Gastrocnemius medialis (tissue), 4 donors: ENCODE data around the gene PHC2. TPM values are rescaled to one million over a fixed set of nuclear protein-coding genes. Genes with fewer than 3 reads are reported as not detected.

Source experiments
- ATAC-seq, 2 donors: fragments of 150-250 bp; one replicate each; pipeline ENCODE4 v1.9.1; 2016
- DNase-seq, 2 donors: peaks; one replicate each; pipeline ENCODE4 v3.0.0-alpha.2; 2019
- H3K27ac ChIP-seq, 4 donors: fragments of 200-600 bp; sonication (generic); 1 replicate in 1 of 4; 2 replicates in 3 of 4; pipeline ENCODE4 v1.5.1; 2016 to 2018; ENCODE audit warnings: mild to moderate bottlenecking in 2 of 4, moderate library complexity in 1 of 4
- H3K27me3 ChIP-seq, 3 donors: fragments of 200-600 bp; sonication (generic) in 2 of 3; 1 replicate in 1 of 3; 2 replicates in 2 of 3; pipeline versions ENCODE4 v1.5.1 to v1.6.0; 2016 to 2019; ENCODE audit warnings: mild to moderate bottlenecking in 1 of 3, moderate library complexity in 1 of 3
- H3K36me3 ChIP-seq, 2 donors: fragments of 200-600 bp; sonication (generic) in 1 of 2; one replicate each; pipeline ENCODE4 v1.5.1; 2017 to 2018
- H3K4me1 ChIP-seq, 2 donors: fragments of 200-600 bp; sonication (generic) in 1 of 2; one replicate each; pipeline ENCODE4 v1.5.1; 2016 to 2017; ENCODE audit warnings: mild to moderate bottlenecking in 2 of 2
- H3K4me3 ChIP-seq, 4 donors: fragments of 200-600 bp; sonication (generic) in 3 of 4; 1 replicate in 1 of 4; 2 replicates in 3 of 4; pipeline ENCODE4 v1.5.1; 2016 to 2019; ENCODE audit warnings: mild to moderate bottlenecking in 2 of 4
- H3K9me3 ChIP-seq, 3 donors: fragments of 200-600 bp; sonication (generic) in 2 of 3; 1 replicate in 1 of 3; 2 replicates in 2 of 3; pipeline ENCODE4 v1.5.1; 2016 to 2019
- CTCF ChIP-seq, 5 experiments: fragments of 450-650 bp in 3 of 5; fragments of 200-600 bp in 2 of 5; sonication (generic) in 2 of 5; IDR thresholded peaks in 4 of 5; conservative IDR thresholded peaks in 1 of 5; 1 replicate in 4 of 5; 2 replicates in 1 of 5; pipeline ENCODE4 v1.5.1; 2016 to 2019; ENCODE audit warnings: antibody characterized with exemption in 5 of 5, mild to moderate bottlenecking in 3 of 5, moderate library complexity in 3 of 5
- POLR2A ChIP-seq, 2 donors: fragments of 450-650 bp; IDR thresholded peaks; one replicate each; pipeline ENCODE4 v1.6.1; 2017; ENCODE audit warnings: antibody characterized with exemption in 2 of 2, mild to moderate bottlenecking in 2 of 2, moderate library complexity in 2 of 2
- in situ Hi-C, 4 donors: fragments of 200-750 bp; cut with MboI; loops; one replicate each; pipeline versions ENCODE4 v1.15.0 to v1.8.0; 2017; ENCODE audit warnings: low sequenced_read_pairs in 4 of 4
- intact Hi-C: fragments of 100-400 bp; cut with DNase I; formaldehyde crosslinking; loops from one replicate; pipeline ENCODE4 v1.15.1; 2023; ENCODE audit warnings: low total_unique reads
- total RNA-seq, 4 donors: library from RNA; depleted of rRNA; stranded (reverse); fragments of >200 nt; gene quantifications; one replicate each; pipeline versions ENCODE4 v1.1.0 to v1.2.3, GENCODE V29; 2016

Gene PHC2
- total RNA-seq, 4 donors from 2014 or later, result 318 to 516 (median 364) TPM

GRCh38 chr1:33391343-33392078 is 39.4 kb downstream of the PHC2 start:
- ATAC-seq (no peak), DNase-seq (no peak)
- in situ Hi-C loops, result no loop called here
- H3K4me1 ChIP-seq, result peaks cover 26 to 31% of the 10 kb centered on the region in 2 donors
- H3K36me3 ChIP-seq, result no peaks in the 10 kb centered on the region
- intact Hi-C loops, result no loop called here
- no peaks in the 10 kb centered on the region for H3K9me3 ChIP-seq
- no peaks in the 10 kb centered on the region for H3K27me3 ChIP-seq
- H3K27ac ChIP-seq, result no peak overlapping the region
- no peak for TF ChIP-seq CTCF (IDR thresholded peaks at IDR 0.05 in 4 of 5, conservative IDR thresholded peaks at IDR 0.05 in 1 of 5)
- TF ChIP-seq POLR2A (IDR thresholded peaks at IDR 0.05), result no peak
- H3K4me3 ChIP-seq, result no peak overlapping the region

GRCh38 chr1:33390542-33390941 is 40.4 kb downstream of the PHC2 start:
- intact Hi-C loops, result no loop called here
- in situ Hi-C loops, result no loop called here

GRCh38 chr1:33388805-33389771 is 41.8 kb downstream of the PHC2 start:
- DNase-seq (peak in 1 of 2 donors; percentile 42), ATAC-seq (peak in 1 of 2 donors; percentile 63)
- peak overlapping the region in 1 of 4 donors; percentile 36 for H3K27ac ChIP-seq
- intact Hi-C loops (no loop called here), in situ Hi-C loops (no loop called here)
- no peak overlapping the region for H3K4me3 ChIP-seq
- H3K4me1 ChIP-seq, result peaks cover 30 to 40% of the 10 kb centered on the region in 2 donors
- TF ChIP-seq POLR2A (IDR thresholded peaks at IDR 0.05), result no peak
- TF ChIP-seq CTCF (IDR thresholded peaks at IDR 0.05 in 4 of 5, conservative IDR thresholded peaks at IDR 0.05 in 1 of 5), result no peak
- no peaks in the 10 kb centered on the region for H3K36me3 ChIP-seq
- no peaks in the 10 kb centered on the region for H3K9me3 ChIP-seq
- no peaks in the 10 kb centered on the region for H3K27me3 ChIP-seq

More at GRCh38 chr1:33390542-33390941, 40.4 kb downstream of the PHC2 start:
- peaks cover 26 to 31% of the 10 kb centered on the region in 2 donors for H3K4me1 ChIP-seq
- H3K27ac ChIP-seq, result no peak overlapping the region
- no peak for TF ChIP-seq POLR2A (IDR thresholded peaks at IDR 0.05)
- no peak for TF ChIP-seq CTCF (IDR thresholded peaks at IDR 0.05 in 4 of 5, conservative IDR thresholded peaks at IDR 0.05 in 1 of 5)
- H3K9me3 ChIP-seq, result no peaks in the 10 kb centered on the region
- no peak overlapping the region for H3K4me3 ChIP-seq
- DNase-seq, result no peak
- H3K27me3 ChIP-seq, result no peaks in the 10 kb centered on the region
- ATAC-seq, result no peak
- H3K36me3 ChIP-seq, result no peaks in the 10 kb centered on the region

GRCh38 chr1:33387625-33388024 is 43.3 kb downstream of the PHC2 start:
- intact Hi-C loops (no loop called here), in situ Hi-C loops (no loop called here)
- TF ChIP-seq POLR2A (IDR thresholded peaks at IDR 0.05) (no peak), CTCF (IDR thresholded peaks at IDR 0.05 in 4 of 5, conservative IDR thresholded peaks at IDR 0.05 in 1 of 5) (no peak)
- ATAC-seq (no peak), DNase-seq (no peak)
- Histone ChIP-seq H3K27ac (no peak overlapping the region), H3K36me3 (no peaks in the 10 kb centered on the region), H3K4me1 (peaks cover 34 to 40% of the 10 kb centered on the region in 2 donors), H3K9me3 (no peaks in the 10 kb centered on the region), H3K27me3 (no peaks in the 10 kb centered on the region), H3K4me3 (no peak overlapping the region)
